Prostate gland (tissue), 2 donors: ENCODE results near the gene ABCA5. TPM values are rescaled to one million over a fixed set of nuclear protein-coding genes. Genes with fewer than 3 reads are reported as not detected.

Experiments used
- small RNA-seq, 2 donors: library from RNA; depleted of rRNA; stranded (forward); fragments of <200 nt; gene quantifications; one replicate each; pipeline ENCODE3, GENCODE V24; 2016
- total RNA-seq, 2 donors: library from RNA; depleted of rRNA; stranded (reverse); fragments of >200 nt; gene quantifications; one replicate each; pipeline ENCODE4 v1.1.0, GENCODE V29; 2016

The ABCA5 gene
- total RNA-seq, 2 donors from 2014 or later = 31.0 to 31.3 TPM

Small RNAs within 50 kb of the gene (small RNA-seq; reads per million reads assigned to genes)
- gene RF00561 (0 reads per million in 2 donors), gene SNRPGP4 (0 reads per million in 2 donors)

Other genes with a start within 250 kb of the ABCA5 start
- 10 to 100 TPM in 1 of 2 donors, 1 to 10 TPM in 1; 3.2 to 10.1 TPM for gene ABCA6, start 185.2 kb downstream of the ABCA5 start, total RNA-seq
- gene ABCA10, start 98.3 kb downstream of the ABCA5 start, total RNA-seq = 1 to 10 TPM in 1 of 2 donors, under 1 TPM in 1; 0.59 to 6.6 TPM
- 10 to 100 TPM in 1 of 2 donors, 1 to 10 TPM in 1; 5.4 to 14.1 TPM for gene MAP2K6, start 87.6 kb upstream of the ABCA5 start, total RNA-seq